Stimulated activated CD4-positive, alpha-beta T cell treated with anti-CD3 and anti-CD28 coated beads, Interleukin-4, amount 100 ng/mL, for 48 hours (primary cell): Measurements from ENCODE around the gene FANK1.

Experiments used
- DNase-seq, 2 donors: peaks; one replicate each; pipeline ENCODE4 v3.0.0-alpha.2; 2020; ENCODE audit warnings: low read depth in 2 of 2

FANK1 gene

GRCh38 chr10:125896088-125896934 is at the start of gene FANK1:
FANK1 (plus strand) TSS chr10:125896564; CDS start chr10:125896643, 79 bp downstream.
- peak; percentile 76 to 79 for DNase-seq

DNA sequence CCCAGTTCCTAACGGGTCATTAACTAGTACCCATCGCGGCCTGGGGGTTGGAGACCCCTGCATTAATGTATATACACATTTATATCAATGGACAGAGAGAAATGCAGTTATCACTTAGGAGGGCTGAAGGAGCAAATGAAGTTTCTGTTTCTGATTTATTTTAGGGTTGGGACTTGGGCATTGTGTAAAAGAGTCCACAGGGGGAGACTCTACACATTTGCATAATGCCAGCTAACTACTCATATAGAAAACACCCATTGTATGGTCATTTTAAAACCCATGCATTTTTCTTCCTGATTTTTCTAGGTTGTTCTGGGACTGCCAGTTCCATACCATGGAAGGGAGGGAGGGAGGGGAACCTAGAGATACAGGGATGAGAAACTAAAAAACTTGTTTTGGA is 49.5 kb upstream of the FANK1 start:
- no peak for DNase-seq

DNA sequence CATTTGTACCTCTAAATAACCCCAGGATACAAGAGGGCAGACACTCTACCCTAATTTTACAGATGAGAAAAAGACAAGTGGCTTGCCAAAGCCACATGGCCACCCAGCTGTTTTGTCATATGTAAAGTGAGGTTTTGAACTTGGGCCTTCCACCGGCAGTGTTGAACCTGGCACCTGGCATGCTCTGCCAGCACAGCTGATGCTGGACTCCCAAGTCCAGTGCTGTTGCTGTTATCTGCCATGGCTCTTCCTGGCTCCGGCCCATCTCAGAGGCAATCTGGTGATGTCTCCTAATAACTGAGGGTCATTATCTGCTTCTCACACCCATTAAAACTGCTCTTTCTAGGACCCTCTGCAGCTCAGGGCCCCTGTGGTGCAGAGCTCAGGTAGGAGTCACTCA is 48.0 kb upstream of the FANK1 start:
- no peak for DNase-seq

- DNase-seq = no peak
These were observed 47.5 kb upstream of the FANK1 start for GRCh38 chr10:125848857-125849256.

DNA sequence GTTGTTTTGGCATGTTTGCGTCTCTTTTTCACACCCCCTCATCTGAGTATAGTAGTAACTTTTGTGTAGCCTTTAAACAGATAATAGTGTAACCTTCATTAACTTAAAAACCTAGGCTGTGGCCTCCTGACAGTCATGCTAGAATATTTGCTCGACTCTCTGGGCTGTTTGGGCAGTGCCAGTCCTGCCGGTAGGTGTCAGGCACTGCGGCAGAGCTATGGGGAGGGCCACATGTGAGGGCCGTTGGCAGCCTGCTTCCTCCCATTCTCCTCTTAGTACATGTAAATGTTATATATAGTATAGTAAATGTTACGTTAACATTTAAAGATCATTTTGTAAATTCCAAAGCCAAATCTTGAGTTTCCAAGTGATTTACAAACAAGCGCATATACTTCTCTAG is 46.9 kb upstream of the FANK1 start:
- DNase-seq = no peak

GRCh38 chr10:125850766-125851731 is 45.3 kb upstream of the FANK1 start:
- DNase-seq = no peak

DNA sequence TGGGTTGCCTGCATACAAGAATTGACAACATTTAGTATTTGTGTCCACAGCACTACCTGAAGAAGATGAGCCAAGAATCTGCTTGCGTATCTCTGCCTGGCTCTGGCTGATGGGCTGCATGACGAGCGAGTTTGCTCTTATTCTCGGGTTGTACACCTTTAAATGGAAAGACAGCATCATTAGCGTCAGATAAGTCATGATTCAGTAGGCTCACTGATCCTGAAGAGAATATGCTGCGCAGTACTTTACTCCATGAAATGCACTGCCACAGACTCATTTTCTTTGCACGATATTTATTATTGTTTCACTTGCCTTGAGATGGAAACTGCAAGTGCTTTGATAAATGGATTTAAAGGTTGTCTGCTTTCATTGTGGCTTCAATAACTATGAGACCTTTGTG is 43.9 kb upstream of the FANK1 start:
- no peak for DNase-seq

DNA sequence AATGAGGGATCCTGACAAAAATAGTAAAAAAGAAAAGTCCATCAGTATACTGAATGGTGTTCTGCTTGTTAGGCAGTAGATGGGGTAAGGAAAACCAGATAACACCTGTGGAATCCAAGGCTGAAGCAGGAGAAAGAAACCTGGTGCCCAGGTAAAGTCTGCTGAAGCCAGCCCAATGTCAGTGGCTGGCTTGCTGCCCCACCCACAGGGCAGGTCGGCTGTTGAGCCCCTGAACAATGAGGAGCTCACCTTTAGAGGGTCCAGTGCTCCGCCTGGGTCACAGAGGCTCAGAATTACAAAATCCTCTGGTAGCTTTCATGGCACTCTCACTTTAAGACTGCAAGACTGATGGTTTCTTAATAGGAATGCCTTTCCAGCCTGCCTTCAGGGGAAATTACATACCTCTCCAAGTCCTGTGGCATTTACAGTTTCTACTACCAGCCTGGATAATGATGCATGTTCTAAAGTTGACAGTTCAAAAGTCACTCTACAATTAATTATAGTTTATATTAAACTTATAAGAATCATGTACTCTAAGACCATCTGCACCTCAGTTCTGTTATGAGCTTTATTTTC is 39.1 kb upstream of the FANK1 start:
- no peak for DNase-seq

DNA sequence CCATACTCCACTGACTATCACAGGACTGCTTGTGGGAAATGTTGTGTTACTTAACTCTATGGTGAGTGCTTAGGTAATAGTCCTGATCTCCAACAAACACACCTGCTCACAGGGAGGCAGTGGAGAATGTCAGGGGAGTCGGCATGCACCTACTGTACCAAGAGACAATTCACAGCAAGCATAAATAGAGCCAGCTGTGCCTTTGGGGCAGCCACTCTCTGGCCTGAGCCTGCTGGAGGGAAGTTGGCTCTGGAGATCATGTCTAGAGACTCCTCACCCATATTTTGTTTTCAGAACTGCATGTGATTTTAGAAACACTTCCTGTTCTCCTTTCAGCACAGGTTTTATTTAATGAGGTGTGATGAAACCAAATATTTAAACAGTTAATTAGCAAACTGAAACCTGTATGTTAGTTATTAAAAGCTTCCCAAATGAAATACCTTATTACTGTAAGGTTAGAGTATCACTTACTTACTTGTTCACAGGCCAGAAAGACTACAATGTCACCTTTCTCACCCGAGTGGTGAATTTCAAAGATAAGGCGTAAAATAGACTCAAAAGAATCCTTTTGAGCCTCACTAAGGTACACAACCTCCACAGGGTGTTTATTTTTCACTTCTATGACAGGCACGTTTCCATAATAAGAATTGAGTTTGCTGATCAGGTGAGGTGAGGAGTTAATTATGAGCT is 37.1 kb upstream of the FANK1 start:
- no peak for DNase-seq

DNA sequence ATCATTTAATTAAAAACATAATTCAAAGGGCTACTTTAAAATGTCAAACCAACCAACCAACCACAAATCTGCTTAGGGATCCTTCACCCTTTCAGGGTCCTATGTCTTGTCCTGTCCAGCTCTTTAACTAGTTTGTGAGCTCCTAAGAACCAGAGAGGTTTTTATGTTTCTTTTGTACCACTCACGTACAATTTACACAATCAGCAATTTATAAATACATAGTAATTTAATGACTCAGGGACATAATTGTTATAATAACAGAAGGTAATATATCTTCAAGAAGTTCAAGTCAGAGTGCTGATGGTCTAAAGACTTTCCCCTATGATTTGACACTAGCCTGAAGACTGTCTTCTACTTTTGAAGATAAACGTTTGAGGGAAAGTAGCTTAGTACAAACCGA is 31.2 kb upstream of the FANK1 start:
- DNase-seq = no peak

DNA sequence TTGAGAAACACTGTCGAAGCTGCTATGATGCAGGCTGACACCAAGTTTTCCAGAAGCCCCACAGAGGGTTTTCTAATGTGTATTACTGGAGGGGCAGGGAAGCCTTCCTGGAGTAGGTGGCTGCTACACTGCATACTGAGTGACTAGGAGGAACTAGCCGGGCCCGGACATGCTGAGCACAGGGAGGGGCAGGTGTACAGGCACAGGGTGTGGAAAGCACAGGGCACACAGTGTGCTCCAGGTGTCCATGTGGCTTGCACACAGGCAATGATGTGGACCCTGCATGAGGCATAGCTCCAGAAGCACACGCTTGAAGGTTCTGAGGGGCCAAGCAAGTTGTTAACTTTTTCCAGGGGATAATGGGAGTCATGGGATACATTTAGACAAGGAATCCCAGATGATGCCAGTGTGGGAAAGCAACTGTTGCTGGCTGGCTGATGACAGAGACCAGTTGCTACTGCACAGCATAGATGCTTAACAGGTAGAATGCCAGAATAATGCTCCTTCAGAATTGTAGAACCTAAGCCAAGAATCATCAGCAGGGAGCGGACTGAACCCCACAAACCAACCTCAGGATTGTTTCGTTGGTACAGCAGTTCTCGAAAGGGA is 29.8 kb upstream of the FANK1 start:
- DNase-seq = no peak

- DNase-seq = peak in 1 of 2 donors; percentile 14
These were observed 27.9 kb upstream of the FANK1 start for GRCh38 chr10:125868372-125868975.

- DNase-seq = no peak
These were observed 25.0 kb upstream of the FANK1 start for GRCh38 chr10:125871338-125871737.

DNA sequence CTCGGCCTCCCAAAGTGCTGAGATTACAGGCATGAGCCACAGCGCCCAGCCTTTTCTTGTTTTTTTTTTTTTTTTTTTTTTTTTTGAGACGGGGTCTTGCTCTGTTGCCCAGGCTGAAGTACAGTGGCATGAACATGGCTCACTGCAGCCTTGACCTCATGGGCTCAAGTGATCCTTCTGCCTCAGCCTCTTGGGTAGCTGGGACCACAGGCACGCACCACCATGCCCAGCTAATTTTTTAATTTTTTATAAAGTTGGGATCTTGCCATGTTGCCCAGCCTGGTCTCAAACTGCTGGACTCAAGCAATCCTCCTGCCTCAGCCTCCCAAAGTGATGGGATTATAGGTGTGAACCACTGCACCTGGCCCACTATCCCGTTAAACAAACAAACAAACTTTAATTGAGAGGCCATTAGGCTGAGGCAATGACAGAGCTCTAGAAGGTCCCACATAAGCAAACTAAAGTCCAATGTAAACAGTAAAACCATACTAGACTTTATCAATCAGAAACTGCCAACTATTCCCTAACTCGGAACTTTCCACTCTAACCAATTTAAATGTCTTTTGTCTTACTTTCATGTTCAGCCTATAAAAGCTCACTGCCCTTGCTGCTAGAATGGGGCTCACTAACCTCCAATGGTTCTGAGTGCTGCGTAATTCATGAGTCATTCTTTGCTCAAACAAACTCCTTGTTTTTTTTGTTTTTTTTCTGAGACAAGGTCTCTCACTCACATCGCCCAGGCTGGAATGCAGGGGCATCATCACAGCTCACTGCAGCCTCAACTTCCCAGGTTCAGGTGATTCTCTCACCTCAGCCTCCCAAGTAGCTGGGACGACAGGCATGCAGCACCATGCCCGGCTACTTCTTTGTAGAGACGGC is 17.2 kb upstream of the FANK1 start:
- no peak for DNase-seq

GRCh38 chr10:125880719-125881118 is 15.6 kb upstream of the FANK1 start:
- no peak for DNase-seq

- DNase-seq = no peak
These were observed 15.2 kb upstream of the FANK1 start, which contains the start of gene DHX32 for GRCh38 chr10:125881192-125881591. DHX32 (minus strand) TSS chr10:125881292; CDS start chr10:125880824, 468 bp downstream.

- DNase-seq = no peak
These were observed 13.8 kb upstream of the FANK1 start for GRCh38 chr10:125882596-125882995.

DNA sequence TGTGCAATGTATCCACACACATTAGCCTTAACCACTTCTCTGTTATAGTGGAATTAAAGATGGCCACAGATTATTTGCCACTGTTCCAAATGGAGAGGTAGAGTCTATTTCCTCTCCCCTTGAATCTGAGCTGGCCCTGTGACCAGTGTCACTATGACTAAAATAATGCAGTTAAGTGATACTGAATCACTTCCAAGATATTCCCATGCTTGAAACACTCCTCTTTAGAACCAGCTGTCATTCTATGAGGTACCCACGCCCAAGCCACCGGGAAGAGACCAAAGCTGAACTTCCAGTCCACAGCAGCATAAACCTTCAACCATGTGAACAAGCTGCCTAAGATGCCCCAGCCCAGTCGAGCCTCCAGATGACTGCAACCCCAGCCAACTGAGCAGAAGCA is 13.2 kb upstream of the FANK1 start:
- DNase-seq = no peak

- no peak for DNase-seq
These were observed 9.4 kb upstream of the FANK1 start for GRCh38 chr10:125886914-125887512.
